Large intestine (tissue), 3 donors: ENCODE measurements around the gene YBX1. TPM values are rescaled to one million over a fixed set of nuclear protein-coding genes. Genes with fewer than 3 reads are reported as not detected.
A peak's percentile ranks its signal among the peaks of the same experiment; 100 is the strongest.

Experiments used
- DNase-seq, 2 donors: peaks; one replicate each; pipeline versions ENCODE4 v3.0.0 to v3.0.0-alpha.2; 2013
- H3K27ac ChIP-seq: one replicate; pipeline ENCODE4 v1.5.1; 2013; ENCODE audit warnings: low read length
- H3K27me3 ChIP-seq: 2 replicates; pipeline ENCODE4 v1.6.1; 2013; ENCODE audit warnings: low read length; ENCODE audit not compliant: control insufficient read depth, insufficient read depth
- H3K36me3 ChIP-seq: 2 replicates; pipeline ENCODE4 v1.6.1; 2013; ENCODE audit warnings: low read length; ENCODE audit not compliant: control insufficient read depth, insufficient read depth
- H3K4me1 ChIP-seq: one replicate; pipeline ENCODE4 v1.6.1; 2013; ENCODE audit warnings: low read length; ENCODE audit not compliant: control insufficient read depth, insufficient read depth
- H3K4me3 ChIP-seq: one replicate; pipeline ENCODE4 v1.5.1; 2013; ENCODE audit warnings: low read length
- H3K9me3 ChIP-seq: one replicate; pipeline ENCODE4 v1.6.1; 2013; ENCODE audit warnings: mild to moderate bottlenecking, low read depth, low read length, moderate library complexity; ENCODE audit not compliant: control insufficient read depth
- WGBS: methylation state at CpG from one replicate; pipeline ENCODE4 v1.1.5; 2013; ENCODE audit warnings: low lambda C conversion rate; ENCODE audit not compliant: insufficient coverage; 5-methylcytosine and 5-hydroxymethylcytosine counted together
- polyA plus RNA-seq: library from polyadenylated mRNA; unstranded; fragments of 120-200 nt; gene quantifications from one replicate; pipeline ENCODE4 v1.2.1, GENCODE V29; 2013

The YBX1 gene
- polyA plus RNA-seq, 1 donor: 563 TPM

- no peaks in the 10 kb centered on the region for H3K36me3 ChIP-seq
- no peak for DNase-seq
- no CpG with 5 or more reads among the region's 10 CpGs for WGBS
- H3K4me3 ChIP-seq: no peak overlapping the region
- H3K9me3 ChIP-seq: no peaks in the 10 kb centered on the region
- H3K4me1 ChIP-seq: peaks cover 28% of the 10 kb centered on the region
- H3K27ac ChIP-seq: peak overlapping the region; percentile 0
- no peaks in the 10 kb centered on the region for H3K27me3 ChIP-seq
These were observed 50.0 kb downstream of the YBX1 start for GRCh38 chr1:42732126-42732680.

- H3K4me1 ChIP-seq: peaks cover 28% of the 10 kb centered on the region
- no peaks in the 10 kb centered on the region for H3K9me3 ChIP-seq
- DNase-seq: no peak
- no peak overlapping the region for H3K27ac ChIP-seq
- H3K36me3 ChIP-seq: no peaks in the 10 kb centered on the region
- no peak overlapping the region for H3K4me3 ChIP-seq
- H3K27me3 ChIP-seq: no peaks in the 10 kb centered on the region
- WGBS: no CpG with 5 or more reads among the region's 12 CpGs
These were observed 51.4 kb downstream of the YBX1 start for GRCh38 chr1:42733415-42734200.

- Histone ChIP-seq H3K4me3 (no peak overlapping the region), H3K36me3 (no peaks in the 10 kb centered on the region), H3K27me3 (no peaks in the 10 kb centered on the region), H3K9me3 (no peaks in the 10 kb centered on the region), H3K4me1 (peaks cover 28% of the 10 kb centered on the region), H3K27ac (no peak overlapping the region)
- DNase-seq: peak; percentile 78 to 82
- WGBS: no CpG with 5 or more reads among the region's 7 CpGs
These were observed 52.2 kb downstream of the YBX1 start for GRCh38 chr1:42734201-42735035.

DNA sequence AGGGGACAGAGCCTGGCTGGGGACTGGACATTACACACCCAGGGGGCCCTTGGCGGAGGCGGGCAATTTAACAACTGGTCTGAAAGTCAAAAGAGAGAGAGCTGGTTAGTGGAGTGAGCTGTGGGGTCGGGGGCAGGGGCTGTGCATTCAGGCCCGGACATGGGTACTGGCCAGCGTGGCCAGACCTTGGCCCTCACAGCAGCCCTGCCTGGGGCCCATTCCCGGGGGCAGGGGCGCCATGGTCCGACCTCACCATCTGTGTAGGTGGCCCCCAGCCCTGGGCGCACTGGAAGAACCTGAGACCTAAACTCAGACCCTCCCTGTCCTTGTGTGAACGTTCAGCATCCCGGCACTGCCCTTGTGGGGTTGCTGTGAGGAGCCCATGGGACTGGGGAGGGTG lies 52.8 kb downstream of the YBX1 start:
- DNase-seq: no peak
- no peak overlapping the region for H3K27ac ChIP-seq
- WGBS: no CpG with 5 or more reads among the region's 11 CpGs
- no peak overlapping the region for H3K4me3 ChIP-seq
- no peaks in the 10 kb centered on the region for H3K36me3 ChIP-seq
- H3K9me3 ChIP-seq: no peaks in the 10 kb centered on the region
- peaks cover 32% of the 10 kb centered on the region for H3K4me1 ChIP-seq
- H3K27me3 ChIP-seq: no peaks in the 10 kb centered on the region

- no CpG with 5 or more reads among the region's 14 CpGs for WGBS
These were observed 53.4 kb downstream of the YBX1 start for GRCh38 chr1:42735477-42736105.

DNA sequence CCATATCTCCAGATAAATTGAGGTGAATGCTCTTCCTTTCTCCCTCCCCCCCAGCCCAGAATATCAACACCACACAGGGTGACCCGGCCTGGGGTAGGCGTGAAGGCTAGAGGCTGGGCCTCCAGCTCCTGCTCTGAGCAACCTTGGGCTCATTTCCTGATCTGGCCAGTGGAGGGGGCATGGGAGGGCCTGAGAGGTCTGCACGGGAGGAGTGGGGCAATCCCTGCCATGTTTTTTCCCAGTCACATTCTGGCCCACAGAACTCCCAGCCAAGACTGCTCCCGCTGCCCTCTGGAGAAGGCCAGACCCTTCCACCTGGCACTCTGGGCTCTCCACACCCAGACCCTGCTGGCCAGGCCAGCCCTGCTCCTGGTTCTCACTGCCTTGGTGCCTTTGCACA lies 53.9 kb downstream of the YBX1 start:
- H3K4me3 ChIP-seq: no peak overlapping the region
- H3K27me3 ChIP-seq: no peaks in the 10 kb centered on the region
- peaks cover 37% of the 10 kb centered on the region for H3K4me1 ChIP-seq
- peak; percentile 25 to 26 for DNase-seq
- no CpG with 5 or more reads among the region's 4 CpGs for WGBS
- no peaks in the 10 kb centered on the region for H3K36me3 ChIP-seq
- H3K9me3 ChIP-seq: no peaks in the 10 kb centered on the region
- H3K27ac ChIP-seq: no peak overlapping the region

More at GRCh38 chr1:42735477-42736105, 53.4 kb downstream of the YBX1 start:
- no peaks in the 10 kb centered on the region for H3K27me3 ChIP-seq
- no peaks in the 10 kb centered on the region for H3K36me3 ChIP-seq
- peaks cover 37% of the 10 kb centered on the region for H3K4me1 ChIP-seq
- H3K9me3 ChIP-seq: no peaks in the 10 kb centered on the region
- no peak for DNase-seq
- no peak overlapping the region for H3K27ac ChIP-seq
- H3K4me3 ChIP-seq: no peak overlapping the region

- no peak for DNase-seq
- H3K27ac ChIP-seq: no peak overlapping the region
- peaks cover 31% of the 10 kb centered on the region for H3K4me1 ChIP-seq
- no CpG with 5 or more reads among the region's 8 CpGs for WGBS
- H3K27me3 ChIP-seq: no peaks in the 10 kb centered on the region
- no peak overlapping the region for H3K4me3 ChIP-seq
- H3K9me3 ChIP-seq: no peaks in the 10 kb centered on the region
- H3K36me3 ChIP-seq: no peaks in the 10 kb centered on the region
These were observed 54.5 kb downstream of the YBX1 start for GRCh38 chr1:42736571-42737200.

GRCh38 chr1:42737257-42737656 lies 55.0 kb downstream of the YBX1 start:
- WGBS: no CpG with 5 or more reads among the region's 5 CpGs
- Histone ChIP-seq H3K27ac (no peak overlapping the region), H3K36me3 (no peaks in the 10 kb centered on the region), H3K4me1 (peaks cover 29% of the 10 kb centered on the region), H3K27me3 (no peaks in the 10 kb centered on the region), H3K4me3 (no peak overlapping the region), H3K9me3 (no peaks in the 10 kb centered on the region)
- no peak for DNase-seq

DNA sequence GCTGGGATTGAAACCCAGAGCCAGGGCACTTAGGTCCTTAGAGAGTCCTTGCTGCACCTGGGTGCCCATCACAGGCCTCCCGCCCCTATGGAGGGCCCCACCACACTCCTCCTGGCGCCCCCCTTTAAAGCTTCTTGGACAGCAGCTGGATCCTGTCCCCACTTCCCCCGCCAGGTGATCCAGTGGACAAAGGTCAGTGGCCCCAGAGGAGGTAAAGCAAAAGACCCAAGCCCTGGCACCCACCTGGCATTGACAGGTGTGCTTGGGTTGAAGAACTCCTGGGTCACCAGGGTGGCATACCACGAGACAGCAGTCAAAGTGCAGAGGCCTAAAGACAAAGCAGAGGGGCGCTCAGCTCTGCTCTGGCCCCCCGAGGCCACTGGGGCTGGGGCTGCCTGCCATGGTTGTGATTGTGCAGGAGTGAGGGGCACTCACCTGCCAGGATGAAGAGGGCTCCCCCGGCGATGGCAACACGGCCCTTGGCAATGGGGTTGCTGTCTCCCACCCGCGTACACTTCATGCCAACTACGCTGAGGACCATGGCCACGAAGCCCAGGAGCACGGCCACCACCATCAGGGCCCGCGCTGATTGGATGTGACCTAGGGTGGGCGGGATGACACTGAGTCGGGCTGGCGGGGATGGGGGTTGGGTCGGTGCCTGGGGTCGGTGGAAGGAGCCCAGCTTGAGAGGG lies 55.9 kb downstream of the YBX1 start:
- Histone ChIP-seq H3K4me3 (no peak overlapping the region), H3K4me1 (peaks cover 29% of the 10 kb centered on the region), H3K27ac (no peak overlapping the region), H3K9me3 (no peaks in the 10 kb centered on the region), H3K36me3 (no peaks in the 10 kb centered on the region), H3K27me3 (no peaks in the 10 kb centered on the region)
- no peak for DNase-seq
- WGBS: no CpG with 5 or more reads among the region's 21 CpGs
